ENCODE results near the gene ANAPC10.

GRCh38 chr4:145043306-145043705 is 54.7 kb downstream of the ANAPC10 start:
- TF ChIP-seq EZH2 (IDR thresholded peaks at IDR 0.05; ENCODE audit: borderline replicate concordance, low read length): no peak
- TF ChIP-seq, protein P1, sequence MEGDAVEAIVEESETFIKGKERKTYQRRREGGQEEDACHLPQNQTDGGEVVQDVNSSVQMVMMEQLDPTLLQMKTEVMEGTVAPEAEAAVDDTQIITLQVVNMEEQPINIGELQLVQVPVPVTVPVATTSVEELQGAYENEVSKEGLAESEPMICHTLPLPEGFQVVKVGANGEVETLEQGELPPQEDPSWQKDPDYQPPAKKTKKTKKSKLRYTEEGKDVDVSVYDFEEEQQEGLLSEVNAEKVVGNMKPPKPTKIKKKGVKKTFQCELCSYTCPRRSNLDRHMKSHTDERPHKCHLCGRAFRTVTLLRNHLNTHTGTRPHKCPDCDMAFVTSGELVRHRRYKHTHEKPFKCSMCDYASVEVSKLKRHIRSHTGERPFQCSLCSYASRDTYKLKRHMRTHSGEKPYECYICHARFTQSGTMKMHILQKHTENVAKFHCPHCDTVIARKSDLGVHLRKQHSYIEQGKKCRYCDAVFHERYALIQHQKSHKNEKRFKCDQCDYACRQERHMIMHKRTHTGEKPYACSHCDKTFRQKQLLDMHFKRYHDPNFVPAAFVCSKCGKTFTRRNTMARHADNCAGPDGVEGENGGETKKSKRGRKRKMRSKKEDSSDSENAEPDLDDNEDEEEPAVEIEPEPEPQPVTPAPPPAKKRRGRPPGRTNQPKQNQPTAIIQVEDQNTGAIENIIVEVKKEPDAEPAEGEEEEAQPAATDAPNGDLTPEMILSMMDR (IDR thresholded peaks at IDR 0.05; ENCODE audit: low read length): no peak
